Fibroblast of mammary gland (primary cell): ENCODE results near the gene MTHFD1.
"Not testable (repeated sequence)": the region's sequence is repeated elsewhere in the genome, so short reads cannot be mapped to it uniquely, and the experiment has no call there.

Source experiments
- DNase-seq: peaks from one replicate; pipeline ENCODE4 v3.0.0-alpha.2; 2010; ENCODE audit warnings: low read depth
- H3K4me3 ChIP-seq: 2 replicates; pipeline ENCODE4 v1.5.1; 2011; ENCODE audit warnings: low read depth, mild to moderate bottlenecking, low read length, moderate library complexity; ENCODE audit not compliant: control insufficient read depth
- TF ChIP-seq, protein P1 (sequence below): conservative IDR thresholded peaks from 2 replicates; pipeline ENCODE4 v1.5.1; 2011; ENCODE audit warnings: low read depth, low read length, inconsistent platforms; ENCODE audit not compliant: control insufficient read depth, insufficient read depth

The MTHFD1 gene

GRCh38 chr14:64364907-64365306 is 23.2 kb upstream of the MTHFD1 start:
- H3K4me3 ChIP-seq: no peak overlapping the region
- DNase-seq: peak; percentile 90
- TF ChIP-seq, protein P1, sequence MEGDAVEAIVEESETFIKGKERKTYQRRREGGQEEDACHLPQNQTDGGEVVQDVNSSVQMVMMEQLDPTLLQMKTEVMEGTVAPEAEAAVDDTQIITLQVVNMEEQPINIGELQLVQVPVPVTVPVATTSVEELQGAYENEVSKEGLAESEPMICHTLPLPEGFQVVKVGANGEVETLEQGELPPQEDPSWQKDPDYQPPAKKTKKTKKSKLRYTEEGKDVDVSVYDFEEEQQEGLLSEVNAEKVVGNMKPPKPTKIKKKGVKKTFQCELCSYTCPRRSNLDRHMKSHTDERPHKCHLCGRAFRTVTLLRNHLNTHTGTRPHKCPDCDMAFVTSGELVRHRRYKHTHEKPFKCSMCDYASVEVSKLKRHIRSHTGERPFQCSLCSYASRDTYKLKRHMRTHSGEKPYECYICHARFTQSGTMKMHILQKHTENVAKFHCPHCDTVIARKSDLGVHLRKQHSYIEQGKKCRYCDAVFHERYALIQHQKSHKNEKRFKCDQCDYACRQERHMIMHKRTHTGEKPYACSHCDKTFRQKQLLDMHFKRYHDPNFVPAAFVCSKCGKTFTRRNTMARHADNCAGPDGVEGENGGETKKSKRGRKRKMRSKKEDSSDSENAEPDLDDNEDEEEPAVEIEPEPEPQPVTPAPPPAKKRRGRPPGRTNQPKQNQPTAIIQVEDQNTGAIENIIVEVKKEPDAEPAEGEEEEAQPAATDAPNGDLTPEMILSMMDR: no peak

DNA sequence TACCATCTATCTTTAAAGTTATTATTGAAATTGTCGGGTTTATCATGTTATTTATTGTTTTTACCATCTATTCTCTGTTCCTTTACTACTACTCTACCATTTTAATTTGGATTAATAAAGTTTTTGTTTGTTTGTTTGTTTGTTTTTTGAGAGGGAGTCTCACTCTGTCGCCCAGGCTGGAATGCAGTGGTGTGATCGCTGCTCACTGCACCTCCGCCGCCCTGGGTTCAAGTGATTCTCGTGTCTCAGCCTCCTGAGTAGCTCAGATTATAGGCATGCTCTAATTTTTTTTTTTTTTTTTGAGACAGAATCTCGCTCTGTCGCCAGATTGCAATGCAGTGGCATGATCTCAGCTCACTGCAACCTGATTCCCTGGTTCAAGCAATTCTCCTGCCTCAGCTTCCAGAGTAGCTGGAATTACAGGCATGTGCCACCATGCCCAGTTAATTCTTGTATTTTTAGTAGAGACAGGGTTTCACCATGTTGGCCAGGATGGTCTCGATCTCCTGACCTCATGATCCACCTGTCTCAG is 22.7 kb upstream of the MTHFD1 start:
- DNase-seq: peak; percentile 22
- H3K4me3 ChIP-seq: not testable (repeated sequence)

DNA sequence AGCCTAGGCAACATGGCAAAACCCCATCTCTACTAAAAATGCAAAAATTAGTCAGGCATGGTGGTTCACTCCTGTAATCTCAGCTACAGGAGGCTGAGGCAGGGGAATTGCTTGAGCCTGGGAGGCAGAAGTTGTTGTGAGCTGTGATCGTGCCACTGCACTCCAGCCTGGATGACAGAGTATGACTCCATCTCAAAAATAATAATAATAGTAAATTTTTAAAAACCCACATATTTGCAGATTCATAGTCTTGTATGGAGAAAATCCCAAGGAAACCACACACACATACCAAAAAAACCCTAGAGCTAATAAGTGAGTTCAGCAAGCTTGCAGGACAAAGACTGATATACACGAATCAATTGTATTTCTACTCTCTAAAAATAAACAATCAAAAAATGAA is 19.0 kb upstream of the MTHFD1 start:
- TF ChIP-seq, protein P1: no peak
- DNase-seq: no peak
- H3K4me3 ChIP-seq: no peak overlapping the region

- TF ChIP-seq, protein P1: no peak
- peak overlapping the region; percentile 92 for H3K4me3 ChIP-seq
- DNase-seq: peak; percentile 41
These were observed 846 bp upstream of the MTHFD1 start for GRCh38 chr14:64387232-64387781.

DNA sequence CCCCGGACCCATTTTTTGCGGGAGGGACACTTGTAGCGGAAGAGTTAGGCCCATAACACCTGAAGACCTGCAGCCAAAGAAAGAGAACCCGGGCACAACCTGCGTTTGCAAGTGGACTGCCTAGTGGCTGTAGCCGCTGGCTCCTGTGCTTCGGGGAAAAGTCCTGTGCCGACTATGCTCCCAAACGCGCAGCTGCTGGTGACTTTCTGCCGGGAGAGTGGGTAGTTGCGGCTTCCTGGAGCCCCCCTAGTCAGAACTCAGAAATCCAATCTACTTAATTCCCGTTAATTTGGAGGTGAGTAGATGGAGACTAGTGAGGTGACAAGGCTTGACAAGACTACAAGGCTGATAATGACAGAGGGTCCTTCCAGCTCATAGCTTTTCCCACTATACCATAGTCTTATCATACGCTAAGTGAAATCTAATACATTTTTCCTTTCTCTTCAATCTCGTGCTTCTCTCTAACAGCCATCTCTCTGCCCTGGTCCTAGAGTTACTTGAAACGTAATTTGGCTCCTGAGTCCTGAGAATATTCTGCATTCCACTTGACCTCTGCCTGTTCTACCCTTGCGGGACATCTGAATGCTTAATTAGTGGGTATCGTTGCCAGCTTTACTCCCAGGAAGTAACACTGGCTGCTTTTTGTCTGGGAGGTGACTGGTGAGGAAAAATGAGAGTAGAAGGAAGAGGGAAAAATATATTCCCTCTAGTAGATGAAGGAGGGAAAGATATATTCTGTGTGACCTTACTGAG is 556 bp downstream of the MTHFD1 start:
- TF ChIP-seq, protein P1: no peak
- peak; percentile 22 for DNase-seq
- H3K4me3 ChIP-seq: peak overlapping the region; percentile 92

GRCh38 chr14:64391113-64391725 is 3.1 kb downstream of the MTHFD1 start:
- no peak overlapping the region for H3K4me3 ChIP-seq
- TF ChIP-seq, protein P1: no peak
- no peak for DNase-seq

DNA sequence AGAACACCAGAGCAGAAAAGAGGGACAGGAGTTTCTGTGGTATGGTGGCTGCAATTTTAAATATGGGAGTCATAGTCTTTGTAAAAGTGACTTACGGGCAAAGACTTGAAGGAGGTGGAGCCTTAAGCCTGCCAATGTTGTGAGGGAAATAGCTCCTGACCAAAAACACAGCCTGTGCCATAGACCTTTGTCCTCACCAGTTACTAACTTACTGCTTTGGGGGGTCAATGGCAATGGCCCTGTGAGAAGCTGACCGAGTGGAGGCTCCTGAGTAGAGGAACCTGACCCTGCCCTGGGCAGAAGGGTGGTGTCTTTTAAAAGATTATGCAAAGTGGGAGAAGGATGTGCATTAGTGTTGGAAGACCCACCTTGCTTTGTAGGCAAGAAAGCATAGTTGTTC is 3.8 kb downstream of the MTHFD1 start:
- no peak for DNase-seq
- TF ChIP-seq, protein P1: no peak
- no peak overlapping the region for H3K4me3 ChIP-seq

DNA sequence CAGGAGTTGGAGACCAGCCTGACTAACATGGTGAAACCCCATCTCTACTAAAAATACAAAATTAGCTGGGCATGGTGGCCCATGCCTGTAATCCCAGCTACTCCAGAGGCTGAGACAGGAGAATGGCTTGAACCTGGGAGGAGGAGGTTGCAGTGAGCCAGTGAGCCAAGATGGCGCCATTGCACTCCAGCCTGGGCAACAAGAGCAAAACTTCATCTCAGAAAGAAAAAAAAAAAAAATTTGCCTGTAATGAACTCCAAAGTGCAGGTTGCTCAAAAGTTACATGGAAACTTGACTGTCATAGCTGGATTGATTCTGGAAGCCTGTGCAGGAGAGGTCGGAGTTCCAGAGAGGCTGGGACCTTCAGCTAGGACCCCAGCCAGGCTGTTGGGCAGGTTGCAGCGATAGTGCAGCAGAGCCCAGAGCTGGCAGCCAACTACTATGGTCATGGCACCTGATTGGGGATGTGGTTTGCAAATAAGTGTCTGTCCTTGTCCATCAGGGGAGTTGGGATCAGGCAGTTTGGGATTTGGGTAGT is 5.1 kb downstream of the MTHFD1 start:
- H3K4me3 ChIP-seq, DNase-seq: not testable (repeated sequence)
